Activated CD4-positive, alpha-beta memory T cell treated with anti-CD3 and anti-CD28 coated beads, Interleukin-2, amount 10 ng/mL, durations not matched to agents 7 days and 5 days (primary cell): Measurements from ENCODE around the gene RNF157. TPM values are rescaled to one million over a fixed set of nuclear protein-coding genes. Genes with fewer than 3 reads are reported as not detected.
"Not testable (repeated sequence)": the region's sequence is repeated elsewhere in the genome, so short reads cannot be mapped to it uniquely, and the experiment has no call there.

ENCODE experiments used
- CTCF ChIA-PET: fragments of 350-600 bp; sonication (Branson Sonifier 250); formaldehyde crosslinking; loops from one replicate; lab custom pipeline; 2021; ENCODE audit warnings: antibody characterized with exemption, inconsistent platforms; lab: Charles Lee
- POLR2A ChIA-PET: fragments of 350-600 bp; sonication (Branson Sonifier 250); formaldehyde crosslinking; loops from one replicate; lab custom pipeline; 2021; ENCODE audit warnings: antibody characterized with exemption; lab: Charles Lee
- DNase-seq: peaks from one replicate; pipeline ENCODE4 v3.0.0-alpha.2; 2020
- H3K27ac Mint-ChIP-seq: one replicate; pipeline ENCODE4 v1.8.0; 2021; ENCODE audit warnings: mild to moderate bottlenecking, mixed read lengths
- H3K27me3 Mint-ChIP-seq: one replicate; pipeline ENCODE4 v1.8.0; 2021; ENCODE audit warnings: mixed read lengths
- H3K36me3 Mint-ChIP-seq: one replicate; pipeline ENCODE4 v1.8.0; 2021; ENCODE audit warnings: low read depth, mixed read lengths
- H3K4me1 Mint-ChIP-seq: one replicate; pipeline ENCODE4 v1.8.0; 2021; ENCODE audit warnings: mixed read lengths
- H3K4me3 Mint-ChIP-seq: one replicate; pipeline ENCODE4 v1.8.0; 2021; ENCODE audit warnings: mild to moderate bottlenecking, mixed read lengths
- H3K9me3 Mint-ChIP-seq: one replicate; pipeline ENCODE4 v1.8.0; 2021; ENCODE audit warnings: mixed read lengths
- total RNA-seq, 2 experiments: library from RNA; stranded (reverse); gene quantifications; one replicate each; pipeline ENCODE4 v1.2.3, GENCODE V29; 2021

The RNF157 gene
- total RNA-seq, 2 experiments from 2014 or later = 79.8 to 83.9 TPM

- DNase-seq = no peak
- Mint-ChIP-seq H3K36me3 (peaks cover 27% of the 10 kb centered on the region), H3K9me3 (no peaks in the 10 kb centered on the region), H3K27ac (no peak overlapping the region), H3K4me1 (peaks cover 39% of the 10 kb centered on the region), H3K27me3 (no peaks in the 10 kb centered on the region), H3K4me3 (no peak overlapping the region)
- POLR2A ChIA-PET = interaction anchor here (0.8 to 3.0 kb wide), 9 partner anchors 9 to 52 kb away, joined by 3 to 18 read pairs (median 5); partner anchors contain the start of gene UBALD2
- CTCF ChIA-PET = interaction anchor here (0.6 to 1.1 kb wide), 7 partner anchors 12 to 993 kb away, joined by 3 to 4 read pairs (median 3); no protein-coding TSS in a partner anchor
Measured at GRCh38 chr17:76217081-76217480, 23.2 kb downstream of the RNF157 start.

DNA sequence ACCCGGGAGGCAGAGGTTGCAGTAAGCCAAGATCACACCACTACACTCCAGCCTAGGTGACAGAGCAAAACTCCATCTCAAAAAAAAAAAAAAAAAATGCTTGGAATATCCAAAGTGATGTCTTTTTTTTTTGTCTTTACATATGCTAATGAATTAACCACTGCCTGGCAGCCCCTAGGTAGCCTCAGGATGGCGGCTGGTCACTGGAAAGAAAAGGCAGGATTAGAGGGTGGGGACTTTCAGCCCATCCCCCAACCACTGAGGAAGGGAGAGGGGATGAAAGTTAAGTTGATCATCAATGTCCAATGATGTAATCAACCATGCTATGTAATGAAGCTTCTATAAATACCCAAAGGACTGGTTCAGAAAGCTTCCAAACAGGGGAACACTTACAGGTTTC, 26.8 kb downstream of the RNF157 start:
- H3K4me1 Mint-ChIP-seq = peaks cover 52% of the 10 kb centered on the region
- CTCF ChIA-PET = no interaction called here
- H3K9me3 Mint-ChIP-seq = no peaks in the 10 kb centered on the region
- POLR2A ChIA-PET = interaction anchor here (1.3 to 19.1 kb wide), 2 partner anchors 38 to 55 kb away, joined by 4 to 398 read pairs; partner anchors contain the start of gene UBALD2
- no peak overlapping the region for H3K4me3 Mint-ChIP-seq
- DNase-seq = no peak
- no peaks in the 10 kb centered on the region for H3K27me3 Mint-ChIP-seq
- H3K27ac Mint-ChIP-seq = no peak overlapping the region
- H3K36me3 Mint-ChIP-seq = peaks cover 54% of the 10 kb centered on the region

GRCh38 chr17:76208120-76208519, 32.2 kb downstream of the RNF157 start:
- H3K27ac Mint-ChIP-seq = peak overlapping the region; percentile 90
- no peak overlapping the region for H3K4me3 Mint-ChIP-seq
- peaks cover 69% of the 10 kb centered on the region for H3K4me1 Mint-ChIP-seq
- ChIA-PET CTCF (interaction anchor here (1.0 to 6.8 kb wide), 8 partner anchors 9 to 92 kb away, joined by 3 to 46 read pairs (median 5); no protein-coding TSS in a partner anchor), POLR2A (interaction anchor here (0.9 to 19.1 kb wide), 17 partner anchors 9 to 245 kb away, joined by 3 to 398 read pairs (median 10); partner anchors contain the start of genes RNF157, UBALD2 and UBE2O)
- DNase-seq = peak; percentile 51
- no peaks in the 10 kb centered on the region for H3K9me3 Mint-ChIP-seq
- H3K27me3 Mint-ChIP-seq = no peaks in the 10 kb centered on the region
- peaks cover 76% of the 10 kb centered on the region for H3K36me3 Mint-ChIP-seq

DNA sequence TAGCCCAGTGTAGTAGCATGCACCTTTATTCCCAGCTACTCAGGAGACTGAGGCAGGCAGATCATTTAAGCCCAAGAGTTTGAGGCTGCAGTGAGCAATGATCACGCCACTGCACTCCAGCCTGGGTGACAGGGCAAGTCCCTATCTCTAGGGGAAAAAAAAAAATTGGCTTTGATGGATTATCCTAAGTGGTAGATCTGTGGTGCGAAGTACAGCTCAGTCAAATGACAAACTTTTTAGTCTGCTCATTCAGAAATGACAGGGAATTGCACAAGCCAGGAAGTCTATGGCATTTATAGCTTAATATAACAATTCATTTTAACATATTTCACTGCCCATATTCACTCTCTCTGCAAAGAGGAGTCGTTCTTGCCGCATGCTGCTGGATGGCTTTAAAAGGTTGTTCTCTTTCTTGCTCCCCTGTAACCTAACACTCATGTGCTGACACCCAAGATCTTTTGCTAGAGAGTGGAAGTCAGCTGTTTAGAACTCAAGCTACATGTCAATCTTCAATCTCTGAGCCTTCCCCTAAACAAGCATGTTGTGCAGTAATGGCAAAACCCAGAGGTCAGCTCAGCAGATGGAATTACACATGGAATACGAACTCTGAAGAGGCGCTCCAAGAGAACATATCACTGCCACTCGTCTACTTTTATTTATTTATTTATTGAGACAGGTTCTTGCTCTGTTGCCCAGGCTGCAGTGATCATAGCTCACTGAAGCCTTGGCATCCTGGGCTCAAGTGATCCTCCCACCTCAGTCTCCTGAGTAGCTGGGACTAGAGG, 32.8 kb downstream of the RNF157 start:
- peaks cover 75% of the 10 kb centered on the region for H3K36me3 Mint-ChIP-seq
- DNase-seq = no peak
- ChIA-PET POLR2A (interaction anchor here (0.9 to 19.1 kb wide), 16 partner anchors 8 to 62 kb away, joined by 3 to 398 read pairs (median 10); partner anchors contain the start of genes RNF157 and UBALD2), CTCF (interaction anchor here (1.0 to 6.8 kb wide), 8 partner anchors 8 to 92 kb away, joined by 3 to 46 read pairs (median 5); no protein-coding TSS in a partner anchor)
- no peak overlapping the region for H3K4me3 Mint-ChIP-seq
- no peaks in the 10 kb centered on the region for H3K27me3 Mint-ChIP-seq
- H3K9me3 Mint-ChIP-seq = no peaks in the 10 kb centered on the region
- peaks cover 66% of the 10 kb centered on the region for H3K4me1 Mint-ChIP-seq
- H3K27ac Mint-ChIP-seq = peak overlapping the region; percentile 90

DNA sequence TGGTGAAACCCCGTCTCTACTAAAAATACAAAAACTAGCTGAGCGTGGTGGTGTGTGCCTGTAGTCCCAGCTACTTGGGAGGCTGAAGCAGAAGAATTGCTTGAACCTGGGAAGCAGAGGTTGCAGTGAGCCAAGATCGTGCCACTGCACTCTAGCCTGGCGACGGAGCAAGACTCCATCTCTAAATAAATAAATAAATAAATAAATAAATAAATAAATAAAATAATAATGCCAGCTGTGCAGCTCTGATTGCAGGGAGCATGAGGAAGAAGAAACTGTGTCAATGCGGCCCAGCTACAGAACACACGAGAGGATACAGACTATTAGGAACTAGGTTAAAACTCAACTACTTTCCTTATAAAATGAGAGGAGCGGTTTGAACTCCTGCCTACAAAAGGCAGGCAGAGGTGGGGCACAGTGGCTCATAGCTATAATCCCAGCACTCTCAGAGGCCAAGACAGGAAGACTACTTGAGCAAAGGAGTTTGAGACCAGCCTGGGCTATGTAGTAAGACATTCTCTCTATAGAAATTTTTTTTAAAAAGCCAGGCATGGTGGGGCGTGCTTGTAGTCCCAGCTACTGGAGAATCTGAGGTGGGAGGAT, 34.6 kb downstream of the RNF157 start:
- Mint-ChIP-seq H3K36me3 (peaks cover 69% of the 10 kb centered on the region), H3K4me1 (peaks cover 62% of the 10 kb centered on the region)
- H3K4me3 Mint-ChIP-seq, DNase-seq, H3K27me3 Mint-ChIP-seq, H3K9me3 Mint-ChIP-seq, H3K27ac Mint-ChIP-seq: not testable (repeated sequence)
- CTCF ChIA-PET = interaction anchor here (1.0 to 6.8 kb wide), 4 partner anchors 11 to 41 kb away, joined by 3 to 46 read pairs (median 4); no protein-coding TSS in a partner anchor
- POLR2A ChIA-PET = interaction anchor here (1.0 to 19.1 kb wide), 5 partner anchors 15 to 63 kb away, joined by 4 to 398 read pairs (median 30); partner anchors contain the start of gene UBALD2

DNA sequence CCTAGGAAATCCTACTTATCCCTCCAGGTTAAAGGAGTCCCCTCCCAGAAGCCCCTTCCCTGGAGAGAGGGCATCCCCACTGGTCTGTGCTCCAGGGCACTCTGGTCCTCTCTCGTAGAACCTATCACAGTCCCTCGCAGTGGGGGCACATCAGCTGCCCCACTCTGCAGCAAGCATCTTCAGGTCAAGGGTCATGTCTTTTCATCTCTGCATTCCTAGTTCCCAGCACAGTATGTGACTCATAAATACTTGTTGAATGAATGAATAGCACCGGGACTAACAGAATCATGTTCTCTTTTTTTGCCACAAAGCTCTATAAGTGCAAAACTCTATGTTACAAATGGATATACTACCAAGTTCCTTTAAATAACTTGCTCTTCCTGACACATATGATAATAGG, 36.0 kb downstream of the RNF157 start:
- no peak overlapping the region for H3K4me3 Mint-ChIP-seq
- H3K4me1 Mint-ChIP-seq = peaks cover 68% of the 10 kb centered on the region
- H3K27ac Mint-ChIP-seq = no peak overlapping the region
- no peak for DNase-seq
- H3K27me3 Mint-ChIP-seq = no peaks in the 10 kb centered on the region
- ChIA-PET CTCF (interaction anchor here (6.8 kb wide), 1 partner anchor 13 kb away, joined by 46 read pairs; no protein-coding TSS in a partner anchor), POLR2A (interaction anchor here (0.7 to 19.1 kb wide), 3 partner anchors 14 to 178 kb away, joined by 3 to 398 read pairs (median 102); partner anchors contain the start of gene UBALD2)
- peaks cover 69% of the 10 kb centered on the region for H3K36me3 Mint-ChIP-seq
- H3K9me3 Mint-ChIP-seq = no peaks in the 10 kb centered on the region

DNA sequence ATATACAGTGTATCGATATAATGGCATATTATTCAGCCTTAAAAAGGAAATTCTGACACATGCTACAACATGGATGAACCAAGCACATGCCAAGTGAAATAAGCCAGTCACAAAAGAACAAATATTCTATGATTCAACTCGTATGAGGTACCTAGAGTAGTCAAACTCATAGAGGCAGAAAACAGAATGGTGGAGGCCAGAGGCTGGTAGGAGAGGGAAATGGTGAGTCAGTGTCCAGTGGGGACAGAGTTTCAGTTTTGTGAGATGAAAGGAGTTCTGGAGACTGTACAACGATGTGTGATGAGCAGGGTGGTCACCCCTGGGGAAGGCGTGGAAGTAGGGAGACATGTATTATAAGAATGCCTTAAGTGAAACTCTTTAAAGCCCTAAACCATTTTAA, 39.9 kb downstream of the RNF157 start:
- ChIA-PET CTCF (interaction anchor here (1.3 to 1.5 kb wide), 2 partner anchors 9 to 19 kb away, joined by 4 read pairs; no protein-coding TSS in a partner anchor), POLR2A (interaction anchor here (1.3 to 19.1 kb wide), 2 partner anchors 9 to 68 kb away, joined by 5 to 398 read pairs; partner anchors contain the start of gene UBALD2)
- Mint-ChIP-seq H3K27me3 (no peaks in the 10 kb centered on the region), H3K4me1 (peaks cover 66% of the 10 kb centered on the region), H3K9me3 (no peaks in the 10 kb centered on the region), H3K4me3 (no peak overlapping the region), H3K27ac (peak overlapping the region; percentile 32), H3K36me3 (peaks cover 72% of the 10 kb centered on the region)
- DNase-seq = no peak

GRCh38 chr17:76199469-76199868, 40.8 kb downstream of the RNF157 start:
- Mint-ChIP-seq H3K4me3 (no peak overlapping the region), H3K36me3 (peaks cover 76% of the 10 kb centered on the region), H3K4me1 (peaks cover 74% of the 10 kb centered on the region), H3K27me3 (no peaks in the 10 kb centered on the region), H3K27ac (peak overlapping the region; percentile 84), H3K9me3 (no peaks in the 10 kb centered on the region)
- ChIA-PET CTCF (interaction anchor here (0.6 to 1.8 kb wide), 8 partner anchors 9 to 79 kb away, joined by 3 to 13 read pairs (median 3); no protein-coding TSS in a partner anchor), POLR2A (interaction anchor here (0.7 to 19.1 kb wide), 14 partner anchors 8 to 69 kb away, joined by 3 to 398 read pairs (median 5); partner anchors contain the start of genes RNF157 and UBALD2)
- DNase-seq = peak; percentile 63

DNA sequence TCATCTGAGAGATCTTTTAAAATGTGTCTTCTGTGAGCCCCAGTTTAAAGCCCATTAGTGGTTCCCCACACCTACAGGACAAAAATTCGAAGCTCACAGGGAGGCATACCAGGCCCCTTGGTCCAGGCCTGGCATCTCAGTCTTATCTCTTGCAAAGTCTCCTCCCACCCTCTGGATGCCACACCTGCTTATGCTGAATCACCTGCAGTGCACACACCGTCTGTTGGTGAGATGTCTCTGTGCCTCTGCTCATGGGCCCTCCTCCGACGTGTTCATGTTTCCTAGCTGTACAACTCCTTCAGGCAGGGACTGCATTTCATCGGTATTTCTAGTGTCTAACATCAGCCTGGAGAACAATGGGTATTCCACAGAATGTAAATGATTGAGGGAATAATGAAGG, 41.6 kb downstream of the RNF157 start:
- H3K4me1 Mint-ChIP-seq = peaks cover 75% of the 10 kb centered on the region
- H3K9me3 Mint-ChIP-seq = no peaks in the 10 kb centered on the region
- peak overlapping the region; percentile 84 for H3K27ac Mint-ChIP-seq
- peaks cover 76% of the 10 kb centered on the region for H3K36me3 Mint-ChIP-seq
- H3K27me3 Mint-ChIP-seq = no peaks in the 10 kb centered on the region
- CTCF ChIA-PET = interaction anchor here (0.6 to 1.8 kb wide), 5 partner anchors 9 to 66 kb away, joined by 3 to 13 read pairs (median 3); no protein-coding TSS in a partner anchor
- no peak overlapping the region for H3K4me3 Mint-ChIP-seq
- no peak for DNase-seq
- POLR2A ChIA-PET = interaction anchor here (0.7 to 19.1 kb wide), 12 partner anchors 9 to 70 kb away, joined by 3 to 398 read pairs (median 8); partner anchors contain the start of genes RNF157 and UBALD2

GRCh38 chr17:76197911-76198310, 42.4 kb downstream of the RNF157 start:
- peak overlapping the region; percentile 36 for H3K27ac Mint-ChIP-seq
- peaks cover 80% of the 10 kb centered on the region for H3K36me3 Mint-ChIP-seq
- DNase-seq = no peak
- H3K4me1 Mint-ChIP-seq = peaks cover 83% of the 10 kb centered on the region
- H3K9me3 Mint-ChIP-seq = no peaks in the 10 kb centered on the region
- POLR2A ChIA-PET = interaction anchor here (2.0 to 19.1 kb wide), 2 partner anchors 10 to 71 kb away, joined by 23 to 398 read pairs; partner anchors contain the start of gene UBALD2
- H3K4me3 Mint-ChIP-seq = no peak overlapping the region
- CTCF ChIA-PET = interaction anchor here (1.8 kb wide), 1 partner anchor 16 kb away, joined by 12 read pairs; no protein-coding TSS in a partner anchor
- H3K27me3 Mint-ChIP-seq = no peaks in the 10 kb centered on the region

GRCh38 chr17:76196675-76197074, 43.6 kb downstream of the RNF157 start:
- ChIA-PET POLR2A (interaction anchor here (0.6 to 19.1 kb wide), 4 partner anchors 17 to 72 kb away, joined by 3 to 398 read pairs (median 8); partner anchors contain the start of gene UBALD2), CTCF (interaction anchor here (2.2 kb wide), 1 partner anchor 83 kb away, joined by 8 read pairs; no protein-coding TSS in a partner anchor)
- Mint-ChIP-seq H3K36me3 (peaks cover 77% of the 10 kb centered on the region), H3K27me3 (no peaks in the 10 kb centered on the region), H3K9me3 (no peaks in the 10 kb centered on the region), H3K4me3 (no peak overlapping the region), H3K4me1 (peaks cover 88% of the 10 kb centered on the region), H3K27ac (no peak overlapping the region)
- no peak for DNase-seq
